ENCODE data around the gene ASTN2. TPM values are rescaled to one million over a fixed set of nuclear protein-coding genes. Genes with fewer than 3 reads are reported as not detected.

The ASTN2 gene
- total RNA-seq, 1 donor from 2014 or later, result 10.0 TPM

DNA sequence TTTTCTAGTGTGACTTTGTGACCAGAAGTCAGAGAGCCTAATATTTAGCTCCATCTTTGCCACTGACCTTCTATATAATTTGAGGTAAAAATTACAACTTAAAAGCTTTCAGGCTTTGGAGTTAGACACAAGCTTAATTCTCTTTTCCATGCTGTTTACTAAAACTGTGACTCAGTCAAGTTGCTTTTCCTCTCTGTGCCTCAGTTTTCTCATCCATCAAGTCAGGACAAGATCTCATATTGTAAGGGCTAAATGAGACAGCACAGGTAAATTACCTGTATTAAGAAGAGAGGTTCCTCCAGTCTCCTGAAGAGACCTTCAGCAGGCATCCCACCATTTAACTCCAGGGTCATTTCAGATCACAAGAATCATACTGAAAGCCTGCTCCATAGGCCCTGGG is 339.2 kb downstream of the ASTN2 start:
- Mint-ChIP-seq H3K4me3 (ENCODE audit: unreplicated experiment) (no peak overlapping the region), H3K9me3 (ENCODE audit: unreplicated experiment) (no peaks in the 10 kb centered on the region), H3K27me3 (ENCODE audit: unreplicated experiment) (no peaks in the 10 kb centered on the region), H3K4me1 (ENCODE audit: unreplicated experiment) (peaks cover 5% of the 10 kb centered on the region), H3K27ac (ENCODE audit: unreplicated experiment) (no peak overlapping the region), H3K36me3 (ENCODE audit: low read depth, unreplicated experiment) (no peaks in the 10 kb centered on the region)
- DNase-seq (ENCODE audit: low spot score), result no peak
- TF ChIP-seq, protein P1, sequence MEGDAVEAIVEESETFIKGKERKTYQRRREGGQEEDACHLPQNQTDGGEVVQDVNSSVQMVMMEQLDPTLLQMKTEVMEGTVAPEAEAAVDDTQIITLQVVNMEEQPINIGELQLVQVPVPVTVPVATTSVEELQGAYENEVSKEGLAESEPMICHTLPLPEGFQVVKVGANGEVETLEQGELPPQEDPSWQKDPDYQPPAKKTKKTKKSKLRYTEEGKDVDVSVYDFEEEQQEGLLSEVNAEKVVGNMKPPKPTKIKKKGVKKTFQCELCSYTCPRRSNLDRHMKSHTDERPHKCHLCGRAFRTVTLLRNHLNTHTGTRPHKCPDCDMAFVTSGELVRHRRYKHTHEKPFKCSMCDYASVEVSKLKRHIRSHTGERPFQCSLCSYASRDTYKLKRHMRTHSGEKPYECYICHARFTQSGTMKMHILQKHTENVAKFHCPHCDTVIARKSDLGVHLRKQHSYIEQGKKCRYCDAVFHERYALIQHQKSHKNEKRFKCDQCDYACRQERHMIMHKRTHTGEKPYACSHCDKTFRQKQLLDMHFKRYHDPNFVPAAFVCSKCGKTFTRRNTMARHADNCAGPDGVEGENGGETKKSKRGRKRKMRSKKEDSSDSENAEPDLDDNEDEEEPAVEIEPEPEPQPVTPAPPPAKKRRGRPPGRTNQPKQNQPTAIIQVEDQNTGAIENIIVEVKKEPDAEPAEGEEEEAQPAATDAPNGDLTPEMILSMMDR (IDR thresholded peaks at IDR 0.05; ENCODE audit: unreplicated experiment), result no peak

DNA sequence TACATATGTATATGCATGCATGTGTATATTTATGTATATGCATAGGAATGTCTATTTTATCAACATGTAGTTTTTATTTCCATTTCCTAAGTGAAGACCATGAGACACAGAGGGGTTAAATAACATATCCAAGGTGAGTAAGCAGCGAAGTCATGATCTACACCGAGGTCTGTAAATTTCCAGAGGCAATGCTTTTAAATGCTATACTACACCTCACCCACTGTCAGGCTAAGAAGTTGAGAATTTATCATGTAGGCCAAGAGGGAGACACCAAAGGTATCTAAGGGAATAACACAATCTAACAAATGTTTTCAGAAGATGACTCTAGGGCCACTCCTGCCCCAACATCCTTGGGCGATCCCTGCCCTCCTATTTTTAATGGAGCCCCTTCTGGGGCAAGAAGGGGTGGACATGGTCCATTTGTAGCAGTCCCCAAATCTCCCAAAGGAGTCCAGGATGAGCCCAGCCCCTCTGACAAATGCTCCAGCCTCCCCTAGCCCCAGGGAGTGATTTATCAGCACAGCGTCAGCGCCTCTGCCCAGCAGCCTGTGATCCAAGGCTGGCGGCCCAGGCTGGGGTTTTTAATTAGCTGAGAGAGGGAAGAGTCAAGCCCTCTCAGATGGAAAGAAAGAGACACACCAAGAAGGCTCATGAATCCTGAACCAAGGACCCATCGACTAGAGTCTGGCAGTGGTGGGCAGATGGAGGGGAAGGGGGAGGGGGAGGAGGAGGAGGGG is 339.9 kb downstream of the ASTN2 start:
- no peak for DNase-seq (ENCODE audit: low spot score)
- no peak overlapping the region for H3K27ac Mint-ChIP-seq (ENCODE audit: unreplicated experiment)
- peaks cover 5% of the 10 kb centered on the region for H3K4me1 Mint-ChIP-seq (ENCODE audit: unreplicated experiment)
- no peaks in the 10 kb centered on the region for H3K27me3 Mint-ChIP-seq (ENCODE audit: unreplicated experiment)
- no peaks in the 10 kb centered on the region for H3K9me3 Mint-ChIP-seq (ENCODE audit: unreplicated experiment)
- H3K4me3 Mint-ChIP-seq (ENCODE audit: unreplicated experiment), result no peak overlapping the region
- TF ChIP-seq, protein P1 (IDR thresholded peaks at IDR 0.05; ENCODE audit: unreplicated experiment), result no peak
- H3K36me3 Mint-ChIP-seq (ENCODE audit: low read depth, unreplicated experiment), result no peaks in the 10 kb centered on the region

DNA sequence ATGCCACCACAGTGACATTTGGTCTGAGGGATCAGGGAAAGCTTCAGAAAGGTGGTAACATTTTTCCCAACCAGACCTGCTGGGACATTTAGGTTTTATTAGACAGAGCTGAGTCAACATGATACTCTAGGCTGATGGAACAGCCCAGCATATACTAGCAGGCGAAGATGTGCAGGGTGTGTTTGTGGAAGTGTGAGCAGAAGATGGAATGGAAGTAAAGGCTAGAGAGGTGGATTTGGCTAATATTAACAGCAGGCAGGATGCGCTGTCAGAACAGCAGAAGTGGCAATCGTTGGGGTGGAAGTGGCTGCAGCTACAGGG is 340.6 kb downstream of the ASTN2 start:
- H3K27me3 Mint-ChIP-seq (ENCODE audit: unreplicated experiment), result no peaks in the 10 kb centered on the region
- no peak overlapping the region for H3K4me3 Mint-ChIP-seq (ENCODE audit: unreplicated experiment)
- TF ChIP-seq, protein P1 (IDR thresholded peaks at IDR 0.05; ENCODE audit: unreplicated experiment), result no peak
- no peak overlapping the region for H3K27ac Mint-ChIP-seq (ENCODE audit: unreplicated experiment)
- H3K9me3 Mint-ChIP-seq (ENCODE audit: unreplicated experiment), result no peaks in the 10 kb centered on the region
- peaks cover 5% of the 10 kb centered on the region for H3K4me1 Mint-ChIP-seq (ENCODE audit: unreplicated experiment)
- DNase-seq (ENCODE audit: low spot score), result no peak
- no peaks in the 10 kb centered on the region for H3K36me3 Mint-ChIP-seq (ENCODE audit: low read depth, unreplicated experiment)

DNA sequence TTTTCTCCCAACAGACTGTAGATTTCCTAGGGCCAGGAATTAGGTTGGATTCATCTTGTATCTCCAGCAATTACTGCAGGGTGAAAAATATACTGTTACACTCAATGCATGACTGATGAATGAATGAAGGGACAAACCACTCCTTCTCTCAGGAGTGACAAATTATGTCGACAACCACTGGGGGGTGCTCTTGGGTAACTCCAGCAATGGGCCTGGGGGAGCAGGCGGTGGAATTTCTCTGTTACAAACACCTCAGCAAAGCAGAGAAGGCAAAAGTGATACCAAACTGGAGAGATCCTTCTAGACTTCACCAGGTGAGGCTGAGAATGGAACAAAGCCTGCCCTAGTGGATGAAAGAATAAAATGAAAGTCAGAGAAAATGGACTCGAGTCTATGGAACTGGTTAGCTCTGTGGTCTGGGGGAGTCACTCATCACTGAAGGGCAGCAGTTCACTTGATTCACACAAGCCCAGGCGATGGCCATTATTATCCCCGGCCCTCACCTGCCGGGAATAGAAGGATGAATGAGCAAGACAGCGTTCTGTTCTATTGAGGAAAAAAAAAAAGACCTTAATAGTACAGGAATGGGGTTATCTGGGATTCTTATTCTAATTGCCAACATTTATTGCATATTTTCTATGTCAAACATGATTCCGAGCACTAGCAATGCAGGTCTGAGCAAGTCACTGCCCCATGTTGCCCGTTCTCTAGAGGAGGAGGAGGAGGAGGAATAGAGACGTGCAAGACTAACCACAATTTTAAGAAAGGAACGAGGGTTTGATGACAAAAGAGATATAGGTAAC is 341.1 kb downstream of the ASTN2 start:
- Mint-ChIP-seq H3K36me3 (ENCODE audit: low read depth, unreplicated experiment) (no peaks in the 10 kb centered on the region), H3K4me1 (ENCODE audit: unreplicated experiment) (peaks cover 5% of the 10 kb centered on the region), H3K4me3 (ENCODE audit: unreplicated experiment) (no peak overlapping the region), H3K27ac (ENCODE audit: unreplicated experiment) (no peak overlapping the region), H3K27me3 (ENCODE audit: unreplicated experiment) (no peaks in the 10 kb centered on the region), H3K9me3 (ENCODE audit: unreplicated experiment) (no peaks in the 10 kb centered on the region)
- peak; percentile 68 for DNase-seq (ENCODE audit: low spot score)
- TF ChIP-seq, protein P1 (IDR thresholded peaks at IDR 0.05; ENCODE audit: unreplicated experiment), result peak; percentile 71

DNA sequence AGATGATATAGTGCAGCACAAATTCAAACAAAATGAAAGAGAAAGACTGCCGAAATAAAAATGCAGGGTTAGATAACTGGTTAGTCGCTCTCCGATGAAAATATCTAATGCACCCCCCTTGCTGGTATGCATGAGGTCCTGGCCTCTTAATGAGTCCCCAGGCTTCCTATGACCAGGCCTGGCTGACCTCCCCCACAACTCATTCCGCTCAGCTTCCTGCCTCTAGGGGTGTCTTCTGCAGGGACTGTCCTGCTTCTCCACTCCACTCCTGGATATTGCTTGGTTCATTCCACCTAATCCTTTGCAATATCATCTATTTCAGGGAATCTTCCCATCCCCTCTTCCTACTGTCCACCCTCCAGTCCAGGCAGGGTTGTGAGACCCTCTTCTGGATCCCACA is 341.8 kb downstream of the ASTN2 start:
- no peak for DNase-seq (ENCODE audit: low spot score)
- no peak overlapping the region for H3K27ac Mint-ChIP-seq (ENCODE audit: unreplicated experiment)
- no peaks in the 10 kb centered on the region for H3K9me3 Mint-ChIP-seq (ENCODE audit: unreplicated experiment)
- no peaks in the 10 kb centered on the region for H3K36me3 Mint-ChIP-seq (ENCODE audit: low read depth, unreplicated experiment)
- H3K27me3 Mint-ChIP-seq (ENCODE audit: unreplicated experiment), result no peaks in the 10 kb centered on the region
- TF ChIP-seq, protein P1 (IDR thresholded peaks at IDR 0.05; ENCODE audit: unreplicated experiment), result no peak
- peaks cover 5% of the 10 kb centered on the region for H3K4me1 Mint-ChIP-seq (ENCODE audit: unreplicated experiment)
- H3K4me3 Mint-ChIP-seq (ENCODE audit: unreplicated experiment), result no peak overlapping the region
